WERI-Rb-1 (cell line): ENCODE results near the gene TCF3.

Experiments used
- DNase-seq: peaks from one replicate; pipeline ENCODE4 v3.0.0-alpha.2; 2020
- H3K27ac ChIP-seq: fragments of 250-450 bp; sonication (Bioruptor Pico); 2 replicates; pipeline ENCODE4 v1.5.1; 2020; ENCODE audit warnings: mild to moderate bottlenecking, moderate library complexity
- H3K27me3 ChIP-seq: fragments of 250-450 bp; sonication (Bioruptor Pico); 2 replicates; pipeline ENCODE4 v1.5.1; 2021; ENCODE audit warnings: mild to moderate bottlenecking, low read depth, moderate library complexity; ENCODE audit not compliant: insufficient read depth, severe bottlenecking
- H3K36me3 ChIP-seq: fragments of 250-450 bp; sonication (Bioruptor Pico); 2 replicates; pipeline ENCODE4 v1.5.1; 2020; ENCODE audit warnings: mild to moderate bottlenecking, moderate library complexity
- H3K4me3 ChIP-seq: 2 replicates; pipeline ENCODE4 v1.5.1; 2011; ENCODE audit warnings: low read depth, mild to moderate bottlenecking, control low read depth, low read length
- H3K9me3 ChIP-seq: fragments of 250-450 bp; sonication (Bioruptor Pico); 2 replicates; pipeline ENCODE4 v1.5.1; 2021; ENCODE audit warnings: mild to moderate bottlenecking, moderate library complexity; ENCODE audit not compliant: severe bottlenecking
- TF ChIP-seq, protein P1 (sequence below): IDR thresholded peaks from 2 replicates; pipeline ENCODE4 v1.5.1; 2011; ENCODE audit warnings: low read depth, mild to moderate bottlenecking, control low read depth, inconsistent platforms, low read length

TCF3 gene

DNA sequence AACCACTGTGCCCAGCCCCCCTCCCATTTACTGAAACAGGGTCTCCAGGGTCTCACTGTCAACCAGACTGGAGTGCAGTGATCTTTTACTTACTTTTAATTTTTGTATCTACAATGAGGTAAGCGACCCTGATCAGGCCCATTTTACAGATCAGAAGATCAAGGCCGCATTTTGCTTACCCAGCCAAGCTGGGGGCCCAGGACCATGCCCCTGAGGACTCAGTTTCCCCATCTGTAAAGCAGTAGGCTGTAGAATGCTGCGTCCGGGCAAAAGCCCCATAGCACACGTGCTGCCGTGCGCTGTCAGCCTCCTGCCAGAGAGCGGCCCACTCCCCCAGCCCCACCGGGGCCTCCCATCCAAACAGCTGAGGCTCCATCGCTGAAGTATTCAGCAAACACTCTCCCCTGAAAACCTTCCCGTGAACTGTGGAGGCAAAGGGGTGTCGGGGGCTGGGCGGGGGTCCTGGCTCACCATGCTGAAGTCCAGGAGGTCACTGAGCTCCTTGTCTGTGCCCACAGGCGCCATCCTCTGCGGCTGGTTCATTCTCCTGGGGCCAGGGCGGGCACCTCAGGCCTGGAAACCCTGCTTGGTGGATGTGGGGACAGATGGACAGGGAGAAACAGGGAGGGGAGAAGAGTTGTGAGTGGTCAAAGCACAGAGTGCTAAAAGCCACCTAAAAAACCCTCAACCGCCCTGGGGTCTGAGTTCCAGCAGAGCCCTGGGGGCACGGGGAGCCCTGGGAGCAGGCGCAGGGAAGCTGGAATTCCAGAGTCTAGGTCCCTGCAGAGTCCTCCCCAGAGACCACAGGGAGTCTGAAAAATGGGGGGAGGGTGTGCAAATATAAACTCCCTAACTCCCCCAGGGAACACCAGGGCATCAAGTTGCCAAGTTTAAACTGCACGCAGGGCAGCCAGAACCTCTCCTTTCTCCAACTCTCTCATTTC lies 2.4 kb downstream of the TCF3 start:
- TF ChIP-seq, protein P1, sequence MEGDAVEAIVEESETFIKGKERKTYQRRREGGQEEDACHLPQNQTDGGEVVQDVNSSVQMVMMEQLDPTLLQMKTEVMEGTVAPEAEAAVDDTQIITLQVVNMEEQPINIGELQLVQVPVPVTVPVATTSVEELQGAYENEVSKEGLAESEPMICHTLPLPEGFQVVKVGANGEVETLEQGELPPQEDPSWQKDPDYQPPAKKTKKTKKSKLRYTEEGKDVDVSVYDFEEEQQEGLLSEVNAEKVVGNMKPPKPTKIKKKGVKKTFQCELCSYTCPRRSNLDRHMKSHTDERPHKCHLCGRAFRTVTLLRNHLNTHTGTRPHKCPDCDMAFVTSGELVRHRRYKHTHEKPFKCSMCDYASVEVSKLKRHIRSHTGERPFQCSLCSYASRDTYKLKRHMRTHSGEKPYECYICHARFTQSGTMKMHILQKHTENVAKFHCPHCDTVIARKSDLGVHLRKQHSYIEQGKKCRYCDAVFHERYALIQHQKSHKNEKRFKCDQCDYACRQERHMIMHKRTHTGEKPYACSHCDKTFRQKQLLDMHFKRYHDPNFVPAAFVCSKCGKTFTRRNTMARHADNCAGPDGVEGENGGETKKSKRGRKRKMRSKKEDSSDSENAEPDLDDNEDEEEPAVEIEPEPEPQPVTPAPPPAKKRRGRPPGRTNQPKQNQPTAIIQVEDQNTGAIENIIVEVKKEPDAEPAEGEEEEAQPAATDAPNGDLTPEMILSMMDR: no peak
- DNase-seq: no peak
- no peaks in the 10 kb centered on the region for H3K27me3 ChIP-seq
- peak overlapping the region; percentile 99 for H3K27ac ChIP-seq
- H3K9me3 ChIP-seq: no peaks in the 10 kb centered on the region
- H3K4me3 ChIP-seq: peak overlapping the region; percentile 84; the same call in 1 of the 2 replicates
- peaks cover 55% of the 10 kb centered on the region for H3K36me3 ChIP-seq

DNA sequence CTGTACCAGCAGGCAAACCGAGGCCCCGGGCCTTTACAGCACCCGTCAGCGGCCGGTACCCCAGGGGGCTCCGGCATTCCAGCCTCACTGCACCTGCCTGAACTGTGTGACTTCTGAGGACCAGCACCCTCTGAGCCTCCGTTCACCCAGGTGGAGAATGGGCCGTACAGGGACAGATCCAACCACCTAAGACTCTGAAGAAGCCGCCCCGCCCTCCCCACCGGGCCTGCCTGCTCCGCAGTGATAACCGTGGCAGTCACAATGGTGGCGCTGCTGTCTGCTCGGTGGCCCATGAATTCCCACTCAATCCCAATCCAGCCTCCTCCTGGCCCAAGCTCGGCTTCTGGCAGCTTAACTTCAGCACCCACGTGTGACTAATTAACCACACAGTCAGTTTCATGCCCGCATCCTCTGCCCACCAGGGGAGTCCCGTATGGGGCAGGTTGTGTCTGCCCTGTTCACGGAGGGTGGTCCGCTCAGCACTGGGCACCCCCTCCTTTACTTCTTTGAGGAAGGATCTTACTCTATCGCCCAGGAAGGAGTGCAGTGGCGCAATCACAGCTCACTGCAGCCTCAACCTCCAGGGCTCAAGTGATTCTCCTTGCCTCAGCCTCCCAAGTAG lies 3.4 kb downstream of the TCF3 start:
- H3K36me3 ChIP-seq: peaks cover 64% of the 10 kb centered on the region
- DNase-seq: peak; percentile 38
- TF ChIP-seq, protein P1: 0 out of 2 replicates have a peak, but pooled peaks have one; percentile 1

DNA sequence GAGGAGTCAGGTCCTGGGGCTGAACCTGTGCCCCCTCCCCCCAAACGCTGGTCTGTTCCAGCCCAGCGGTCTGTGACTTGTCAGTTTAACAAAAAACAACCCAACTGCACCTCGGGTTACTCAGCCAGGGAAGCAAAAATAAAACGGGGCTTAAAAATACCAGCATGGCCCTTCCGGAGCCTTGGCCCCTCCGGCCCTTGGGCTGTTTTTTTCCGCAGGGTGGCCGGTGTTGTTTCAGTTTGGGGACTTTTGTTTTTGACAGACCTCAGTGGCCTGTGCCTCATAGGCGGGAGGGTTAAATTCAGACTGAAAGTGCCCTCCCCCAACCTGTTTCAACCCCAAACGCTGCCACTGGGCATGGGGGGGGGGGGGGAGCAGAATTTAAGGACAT lies 4.0 kb downstream of the TCF3 start:
- H3K27me3 ChIP-seq: no peaks in the 10 kb centered on the region
- TF ChIP-seq, protein P1: no peak
- H3K4me3 ChIP-seq: no peak overlapping the region
- peaks cover 70% of the 10 kb centered on the region for H3K36me3 ChIP-seq
- H3K9me3 ChIP-seq: no peaks in the 10 kb centered on the region
- no peak for DNase-seq
- H3K27ac ChIP-seq: peak overlapping the region; percentile 31

More for the DNA sequence above, 3.4 kb downstream of the TCF3 start:
- peak overlapping the region; percentile 31 for H3K27ac ChIP-seq
- H3K9me3 ChIP-seq: no peaks in the 10 kb centered on the region
- no peak overlapping the region for H3K4me3 ChIP-seq
- no peaks in the 10 kb centered on the region for H3K27me3 ChIP-seq

DNA sequence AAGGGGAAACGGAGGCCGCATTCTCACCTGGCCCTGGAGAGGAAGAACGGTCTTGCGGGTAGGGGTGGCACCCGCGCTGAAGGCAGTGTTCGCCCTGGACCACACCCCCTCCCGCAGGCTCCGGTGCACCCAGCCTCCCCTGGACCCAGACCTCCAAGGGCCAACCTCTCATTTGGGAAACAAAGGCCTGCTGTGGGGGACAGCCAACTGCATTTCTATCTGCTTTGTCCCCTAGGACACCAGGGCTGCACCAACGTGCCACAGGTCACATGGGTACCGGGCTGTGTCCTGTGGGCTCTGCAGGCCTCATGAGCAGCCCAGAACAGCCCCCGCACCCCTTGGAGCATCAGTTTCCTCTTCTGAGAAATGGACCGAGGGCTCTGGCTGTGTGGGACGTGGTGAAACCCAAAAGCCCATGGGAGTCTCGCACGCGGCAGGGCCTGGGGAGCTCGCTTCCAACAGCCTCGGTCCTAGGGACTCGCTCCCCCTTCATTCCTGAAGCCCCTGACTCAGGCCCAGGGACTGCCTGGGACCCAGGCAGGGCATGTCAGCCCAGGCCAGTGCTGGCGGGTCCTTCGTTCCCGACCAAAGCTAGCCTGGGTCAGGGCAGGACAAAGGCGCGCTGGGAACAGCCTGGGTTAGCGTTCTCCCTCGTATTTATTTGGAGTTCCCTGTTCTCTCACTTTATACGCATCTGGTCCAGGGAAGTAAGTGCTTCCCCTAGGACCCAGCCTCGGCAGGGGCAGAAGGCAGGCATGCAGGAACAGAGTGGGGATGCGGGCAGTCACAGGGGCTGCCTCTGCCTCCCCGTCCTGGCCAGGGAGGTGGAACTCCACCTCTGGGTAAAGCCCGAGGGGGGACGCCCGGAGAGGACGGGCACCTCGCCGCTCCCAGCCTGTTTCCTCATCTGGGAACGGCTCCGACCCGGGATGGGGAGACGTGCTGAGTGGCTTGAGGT lies 4.6 kb downstream of the TCF3 start:
- Histone ChIP-seq H3K36me3 (peaks cover 76% of the 10 kb centered on the region), H3K27me3 (no peaks in the 10 kb centered on the region), H3K27ac (peak overlapping the region; percentile 63), H3K4me3 (no peak overlapping the region), H3K9me3 (no peaks in the 10 kb centered on the region)
- TF ChIP-seq, protein P1: no peak
- no peak for DNase-seq

DNA sequence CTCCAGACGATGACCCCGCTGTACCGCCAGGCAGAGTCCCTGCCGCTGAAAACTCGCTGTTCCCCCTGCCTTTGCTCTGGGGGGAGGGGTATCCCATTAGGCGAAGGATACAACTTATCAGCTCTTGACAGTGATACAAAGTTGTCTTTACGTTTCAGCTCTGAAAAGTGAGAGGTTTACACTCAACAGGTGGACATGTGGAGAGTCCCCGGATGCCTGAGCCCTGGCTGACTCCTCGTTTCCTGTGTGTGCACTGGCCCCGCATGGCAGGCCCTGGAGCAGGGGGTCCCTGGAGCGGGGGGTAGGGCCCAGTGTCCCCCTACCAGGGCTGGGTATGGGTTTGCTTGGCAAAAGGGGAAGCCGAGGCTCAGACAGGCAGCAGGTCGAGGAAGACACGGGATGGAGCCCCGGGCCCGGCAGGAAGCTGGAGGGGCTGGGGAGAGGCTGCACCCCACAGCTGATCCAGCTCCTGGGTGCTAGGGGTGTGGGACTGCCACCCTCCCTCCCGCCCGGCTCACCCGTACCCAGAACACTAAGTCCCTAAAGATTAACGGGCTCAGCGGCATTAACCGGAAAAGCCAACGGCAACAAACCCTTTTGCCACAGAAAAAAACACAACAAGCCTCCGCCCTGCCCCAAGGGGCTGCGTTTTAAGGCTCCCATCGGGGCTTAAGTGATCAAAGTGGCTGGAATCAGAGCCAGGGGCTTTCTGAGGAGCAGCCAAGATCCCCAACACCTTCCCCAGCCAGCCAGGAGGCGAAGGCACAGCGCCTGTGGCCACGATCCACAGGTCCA lies 5.6 kb downstream of the TCF3 start:
- H3K4me3 ChIP-seq: no peak overlapping the region
- no peaks in the 10 kb centered on the region for H3K27me3 ChIP-seq
- TF ChIP-seq, protein P1: no peak
- no peaks in the 10 kb centered on the region for H3K9me3 ChIP-seq
- peaks cover 86% of the 10 kb centered on the region for H3K36me3 ChIP-seq
- peak; percentile 53 for DNase-seq
- peak overlapping the region; percentile 63 for H3K27ac ChIP-seq
